HG02885 (cell line): ENCODE data around the gene MED25.
"Not testable (repeated sequence)": the region's sequence is repeated elsewhere in the genome, so short reads cannot be mapped to it uniquely, and the experiment has no call there.

Experiments used
- ATAC-seq: cut with Tn5 transposase; IDR thresholded peaks from one replicate; pipeline ENCODE4 v1.9.1; 2021; ENCODE audit warnings: mild to moderate bottlenecking; ENCODE audit not compliant: unreplicated experiment, poor library complexity

MED25 gene

DNA sequence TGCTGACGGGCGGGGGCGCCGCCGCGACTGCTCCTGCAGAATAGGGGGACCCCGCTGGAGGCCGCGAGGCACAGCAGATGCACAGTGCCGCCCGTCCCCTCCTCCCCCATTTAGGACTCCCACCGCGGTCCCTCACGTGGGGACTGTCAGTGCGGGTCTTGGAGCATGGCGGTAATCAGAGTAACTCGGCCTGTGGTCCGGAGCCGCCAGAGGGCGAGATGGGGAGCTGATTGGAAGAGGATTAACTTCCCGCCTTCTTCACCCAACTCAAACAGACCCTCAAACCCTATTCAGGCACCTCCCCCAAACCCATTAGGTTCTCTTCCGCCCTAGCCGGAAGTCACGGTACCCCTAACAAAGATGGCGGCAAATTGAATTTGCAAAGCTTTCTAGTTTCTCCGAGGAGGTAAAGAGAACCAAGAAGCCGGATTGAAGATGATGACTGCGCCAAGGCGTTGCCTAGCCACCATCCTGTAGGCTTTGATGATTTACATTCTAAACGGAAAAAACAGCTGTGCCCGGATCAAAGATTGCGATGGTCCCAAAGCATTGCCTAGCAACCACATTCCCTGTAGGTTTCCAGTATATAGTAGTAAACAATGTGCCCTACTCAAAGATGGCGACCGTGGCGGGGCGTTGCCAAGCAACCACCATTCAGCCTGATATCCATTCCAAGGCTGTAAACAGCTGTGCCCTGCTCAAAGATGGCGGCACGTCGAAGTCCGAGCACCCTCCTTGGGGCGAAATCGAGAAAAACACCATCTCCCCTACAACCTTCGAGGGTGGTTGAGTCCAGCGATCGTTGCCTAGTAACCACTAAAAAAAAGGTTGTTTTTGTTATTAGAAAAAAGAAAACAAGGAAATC, 4.9 kb upstream of the MED25 start, which contains the start of gene FUZ:
Gene FUZ (minus strand): TSS at position 296 of the 865 bp plus-strand sequence. CDS start 186 bp downstream, at position 110.
- ATAC-seq = peak; percentile 58

GRCh38 chr19:49814010-49814409, 4.1 kb upstream of the MED25 start:
- no peak for ATAC-seq

GRCh38 chr19:49816590-49816989, 1.5 kb upstream of the MED25 start:
- no peak for ATAC-seq

GRCh38 chr19:49818649-49819370, 721 bp downstream of the MED25 start:
- no peak for ATAC-seq

GRCh38 chr19:49819452-49820115, 1.5 kb downstream of the MED25 start:
- not testable (repeated sequence) for ATAC-seq

DNA sequence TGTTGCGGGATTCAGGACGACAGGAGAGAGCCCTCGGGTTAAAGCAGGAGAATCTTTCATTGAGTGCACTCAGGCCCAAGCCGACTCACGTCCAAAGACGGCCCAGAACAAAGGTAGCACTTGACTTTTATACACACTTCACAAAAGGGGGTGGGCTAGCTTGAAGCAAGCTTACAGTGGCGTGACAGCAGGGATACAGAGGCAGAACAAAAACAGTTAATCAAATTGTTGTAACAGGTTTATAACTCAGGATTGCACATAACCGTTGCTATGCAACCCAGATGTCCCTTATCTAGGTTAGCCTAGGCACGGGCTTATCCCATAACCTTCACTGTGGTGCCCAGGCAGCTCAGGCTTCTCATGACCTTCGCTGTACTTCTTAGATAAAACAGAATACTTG, 2.0 kb downstream of the MED25 start:
- ATAC-seq = no peak

DNA sequence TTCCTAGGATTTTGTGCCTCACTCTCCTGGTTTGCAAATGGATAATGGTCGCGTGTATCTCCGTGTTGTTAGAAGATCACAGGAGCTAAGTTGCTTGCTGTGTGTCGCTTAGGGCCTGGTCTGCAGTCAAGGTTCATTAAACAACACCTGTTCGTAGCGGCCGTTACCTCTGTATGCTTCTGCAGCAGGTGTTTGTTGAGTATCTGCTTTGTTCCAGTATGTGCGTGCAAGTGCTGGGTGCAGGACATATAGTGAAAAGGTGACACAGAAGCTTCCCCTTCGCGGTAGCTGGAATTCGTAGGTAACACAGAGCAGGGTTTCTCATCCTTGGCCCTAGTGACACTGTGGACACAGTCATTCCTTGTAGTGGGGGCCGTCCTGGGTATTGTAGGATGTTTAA, 5.4 kb downstream of the MED25 start:
- no peak for ATAC-seq

GRCh38 chr19:49824662-49825061, 6.6 kb downstream of the MED25 start:
- ATAC-seq = no peak

- no peak for ATAC-seq
Observed at GRCh38 chr19:49827034-49827433, 8.9 kb downstream of the MED25 start.

DNA sequence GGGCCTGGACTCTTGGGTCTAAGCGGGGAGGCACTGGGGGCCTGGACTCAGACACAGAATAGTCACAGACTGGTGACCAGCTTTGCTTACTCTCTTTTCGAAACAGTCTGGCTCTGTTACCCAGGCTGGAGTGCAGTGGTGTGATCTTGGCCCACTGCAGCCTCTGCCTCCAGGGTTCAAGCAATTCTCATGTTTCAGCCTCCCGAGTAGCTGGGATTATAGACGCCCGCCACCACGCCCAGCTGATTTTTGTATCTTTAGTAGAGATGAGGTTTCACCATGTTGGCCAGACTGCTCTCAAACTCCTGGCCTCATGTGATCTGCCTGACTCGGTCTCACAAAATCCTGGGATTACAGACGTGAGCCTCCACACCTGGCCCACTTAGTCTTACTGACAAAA, 11.1 kb downstream of the MED25 start:
- no peak for ATAC-seq

DNA sequence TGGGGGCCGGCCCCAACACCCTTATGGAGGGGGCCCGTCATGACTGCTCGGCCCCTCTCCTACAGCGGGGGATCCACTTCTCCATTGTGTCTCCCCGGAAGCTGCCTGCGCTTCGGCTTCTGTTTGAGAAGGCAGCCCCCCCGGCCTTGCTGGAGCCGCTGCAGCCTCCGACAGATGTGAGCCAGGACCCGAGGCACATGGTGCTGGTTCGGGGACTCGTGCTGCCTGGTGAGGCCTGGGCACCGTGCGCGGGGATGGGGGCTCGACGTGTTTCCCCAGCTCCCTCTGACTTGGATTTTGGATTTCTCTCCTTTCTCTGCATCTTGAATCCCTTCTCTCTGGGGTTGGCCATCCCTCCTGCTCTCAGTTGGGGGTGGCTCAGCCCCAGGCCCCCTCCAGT, 11.6 kb downstream of the MED25 start:
- ATAC-seq = no peak

- ATAC-seq = no peak
Observed at GRCh38 chr19:49830766-49831165, 12.7 kb downstream of the MED25 start.

DNA sequence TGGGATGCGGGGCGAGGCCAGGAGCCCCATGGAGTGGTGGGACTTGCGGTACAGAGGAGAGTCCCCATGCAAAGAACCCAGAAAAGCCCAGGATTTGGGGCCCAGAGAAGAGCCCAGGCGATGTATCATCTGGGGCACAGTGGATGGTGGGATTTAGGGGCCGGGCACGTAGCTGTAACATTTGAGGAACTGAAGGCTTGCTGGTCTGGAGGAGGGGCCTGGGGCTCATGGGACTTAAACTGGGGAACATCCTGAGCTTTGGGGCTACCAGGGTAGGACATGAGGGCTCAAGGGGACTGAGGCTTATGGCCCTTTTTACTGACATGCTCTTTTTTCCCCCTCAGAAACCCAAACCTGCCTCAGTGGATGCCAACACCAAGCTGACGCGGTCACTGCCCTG, 13.5 kb downstream of the MED25 start:
- no peak for ATAC-seq

GRCh38 chr19:49832556-49832955, 14.5 kb downstream of the MED25 start:
- ATAC-seq = no peak

GRCh38 chr19:49833599-49833998, 15.5 kb downstream of the MED25 start:
- ATAC-seq = no peak

- ATAC-seq = no peak
Observed at GRCh38 chr19:49835562-49835961, 17.5 kb downstream of the MED25 start.

DNA sequence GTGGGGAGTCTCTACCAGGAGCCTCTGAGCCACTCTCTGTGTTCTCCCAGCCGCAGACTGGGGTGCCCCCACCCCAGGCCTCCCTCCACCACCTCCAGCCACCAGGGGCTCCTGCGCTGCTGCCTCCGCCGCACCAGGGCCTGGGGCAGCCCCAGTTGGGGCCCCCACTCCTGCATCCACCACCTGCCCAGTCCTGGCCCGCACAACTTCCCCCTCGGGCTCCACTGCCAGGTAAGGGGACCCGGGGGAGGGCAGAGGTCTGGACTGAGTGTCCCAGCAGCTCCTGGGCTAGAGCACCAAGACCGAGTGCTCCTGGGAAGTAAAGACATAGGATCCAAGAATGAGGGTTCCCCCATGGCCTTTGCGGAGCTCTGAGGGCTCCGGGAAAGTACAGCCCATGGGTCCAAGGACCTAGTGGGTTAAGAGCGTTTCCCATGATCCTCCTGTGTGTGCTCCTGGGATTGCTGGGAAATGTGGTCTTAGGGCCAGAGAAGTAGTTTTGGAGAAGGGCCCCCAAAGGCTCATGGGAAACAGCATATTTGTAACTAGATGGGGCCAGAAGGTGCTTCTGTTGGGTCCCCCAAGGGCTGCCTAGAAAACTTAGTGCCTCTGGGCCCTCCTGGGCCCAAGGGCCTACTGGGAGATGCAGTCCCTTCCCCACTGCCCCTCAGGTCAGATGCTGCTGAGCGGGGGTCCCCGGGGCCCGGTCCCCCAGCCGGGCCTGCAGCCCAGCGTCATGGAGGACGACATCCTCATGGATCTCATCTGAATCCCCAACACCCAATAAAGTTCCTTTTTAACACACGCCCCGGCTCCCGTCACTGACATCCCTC, 18.3 kb downstream of the MED25 start:
- ATAC-seq = no peak

DNA sequence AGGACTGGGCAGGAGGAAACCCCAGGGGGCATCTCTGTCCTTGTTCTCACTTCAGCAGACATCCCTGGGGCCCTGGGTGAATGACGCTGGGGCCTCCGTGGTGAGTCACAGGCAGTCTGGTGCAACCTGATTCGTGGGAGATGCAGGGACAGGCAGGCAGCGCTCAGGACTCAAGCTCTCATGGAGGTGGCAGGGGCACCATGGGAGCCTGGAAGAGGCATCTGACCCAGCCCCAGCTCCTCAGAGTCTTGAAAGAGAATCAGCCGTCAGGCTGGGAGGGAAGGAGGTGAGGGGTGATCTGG, 18.9 kb downstream of the MED25 start:
- ATAC-seq = no peak

DNA sequence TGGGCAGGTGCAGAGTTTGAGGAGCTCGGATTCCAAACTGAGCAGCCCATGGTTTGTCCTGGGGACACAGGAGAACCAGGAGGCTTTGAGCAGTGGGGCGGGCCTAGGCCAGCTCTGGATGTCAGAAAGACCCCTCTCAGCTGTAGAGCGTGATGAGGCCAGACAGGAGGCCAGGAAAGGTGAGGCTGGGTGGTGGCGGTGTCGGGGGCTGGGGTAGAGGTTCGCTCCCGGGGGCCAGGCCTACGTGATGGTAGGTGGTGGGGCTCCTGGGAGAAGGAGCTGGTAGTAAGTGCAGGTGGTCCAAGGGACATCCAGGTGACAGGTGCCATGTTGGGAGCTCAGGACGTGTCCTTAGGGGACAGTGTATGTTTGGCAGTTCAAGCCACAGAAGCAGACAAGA, 19.3 kb downstream of the MED25 start:
- no peak for ATAC-seq

- no peak for ATAC-seq
Observed at GRCh38 chr19:49838885-49839588, 20.9 kb downstream of the MED25 start.
